ENCODE data around the gene NLN. TPM values are rescaled to one million over a fixed set of nuclear protein-coding genes. Genes with fewer than 3 reads are reported as not detected.

Gene NLN
- total RNA-seq, 2 experiments from 2014 or later: 13.9 to 14.3 TPM

- ATAC-seq (no peak), DNase-seq (no peak)
- H3K4me1 Mint-ChIP-seq (ENCODE audit: low read depth): peaks cover 15% of the 10 kb centered on the region
- ChIA-PET POLR2A (no interaction called here), CTCF (interaction anchor here (0.7 kb wide), 1 partner anchor 12 kb away, joined by 3 read pairs; no protein-coding TSS in a partner anchor)
- peaks cover 34% of the 10 kb centered on the region for H3K36me3 Mint-ChIP-seq (ENCODE audit: low read depth)
- H3K27me3 Mint-ChIP-seq (ENCODE audit: low read depth): no peaks in the 10 kb centered on the region
- no peaks in the 10 kb centered on the region for H3K9me3 Mint-ChIP-seq (ENCODE audit: insufficient read depth)
- H3K27ac Mint-ChIP-seq: no peak overlapping the region
- no peak overlapping the region for H3K4me3 Mint-ChIP-seq
Measured at GRCh38 chr5:65815161-65815560, 93.2 kb downstream of the NLN start.

DNA sequence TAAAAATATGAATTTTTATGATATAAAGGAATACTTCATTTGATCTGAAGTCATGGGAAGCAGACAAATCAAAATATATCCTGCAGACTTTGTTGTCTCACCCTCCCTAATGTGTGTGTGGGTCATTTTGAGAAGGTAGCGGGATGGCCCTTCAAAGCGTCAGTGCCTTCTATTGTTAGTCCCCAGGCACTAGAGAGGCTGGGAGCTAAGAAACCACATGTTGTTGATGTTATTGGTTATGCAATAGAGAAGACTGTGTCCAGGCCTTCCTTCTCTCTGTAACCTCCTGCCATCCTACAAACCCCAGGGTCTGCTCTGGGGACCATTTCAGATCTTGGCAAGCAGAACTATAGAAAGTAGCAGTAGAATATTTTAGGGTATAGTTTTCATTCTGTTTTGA lies 94.7 kb downstream of the NLN start:
- ATAC-seq (no peak), DNase-seq (no peak)
- POLR2A ChIA-PET: no interaction called here
- Mint-ChIP-seq H3K4me3 (no peak overlapping the region), H3K27ac (no peak overlapping the region), H3K27me3 (ENCODE audit: low read depth) (no peaks in the 10 kb centered on the region), H3K9me3 (ENCODE audit: insufficient read depth) (no peaks in the 10 kb centered on the region), H3K4me1 (ENCODE audit: low read depth) (peaks cover 19% of the 10 kb centered on the region), H3K36me3 (ENCODE audit: low read depth) (peaks cover 27% of the 10 kb centered on the region)
- CTCF ChIA-PET: interaction anchor here (1.2 kb wide), 1 partner anchor 11 kb away, joined by 3 read pairs; no protein-coding TSS in a partner anchor

- Mint-ChIP-seq H3K4me3 (no peak overlapping the region), H3K4me1 (ENCODE audit: low read depth) (peaks cover 14% of the 10 kb centered on the region), H3K9me3 (ENCODE audit: insufficient read depth) (no peaks in the 10 kb centered on the region), H3K36me3 (ENCODE audit: low read depth) (peaks cover 23% of the 10 kb centered on the region), H3K27me3 (ENCODE audit: low read depth) (no peaks in the 10 kb centered on the region), H3K27ac (no peak overlapping the region)
- ChIA-PET POLR2A (no interaction called here), CTCF (no interaction called here)
- DNase-seq (no peak), ATAC-seq (no peak)
Measured at GRCh38 chr5:65817931-65818330, 95.9 kb downstream of the NLN start.

- Mint-ChIP-seq H3K9me3 (ENCODE audit: insufficient read depth) (no peaks in the 10 kb centered on the region), H3K27ac (no peak overlapping the region), H3K4me3 (no peak overlapping the region), H3K27me3 (ENCODE audit: low read depth) (no peaks in the 10 kb centered on the region), H3K36me3 (ENCODE audit: low read depth) (peaks cover 23% of the 10 kb centered on the region), H3K4me1 (ENCODE audit: low read depth) (peaks cover 10% of the 10 kb centered on the region)
- DNase-seq (no peak), ATAC-seq (no peak)
- ChIA-PET POLR2A (no interaction called here), CTCF (interaction anchor here (0.8 kb wide), 1 partner anchor 234 kb away, joined by 4 read pairs; no protein-coding TSS in a partner anchor)
Measured at GRCh38 chr5:65818592-65818991, 96.6 kb downstream of the NLN start.

- Mint-ChIP-seq H3K27me3 (ENCODE audit: low read depth) (no peaks in the 10 kb centered on the region), H3K4me3 (no peak overlapping the region), H3K27ac (peak overlapping the region; percentile 39), H3K4me1 (ENCODE audit: low read depth) (peaks cover 12% of the 10 kb centered on the region), H3K36me3 (ENCODE audit: low read depth) (peaks cover 19% of the 10 kb centered on the region), H3K9me3 (ENCODE audit: insufficient read depth) (no peaks in the 10 kb centered on the region)
- ChIA-PET CTCF (interaction anchor here (0.8 kb wide), 1 partner anchor 233 kb away, joined by 4 read pairs; no protein-coding TSS in a partner anchor), POLR2A (interaction anchor here (0.6 kb wide), 1 partner anchor 58 kb away, joined by 3 read pairs; no protein-coding TSS in a partner anchor)
- no peak for ATAC-seq
- no peak for DNase-seq
Measured at GRCh38 chr5:65819215-65819904, 97.4 kb downstream of the NLN start.

- CTCF ChIA-PET: interaction anchor here (0.6 kb wide), 2 partner anchors 753 to 994 kb away, joined by 3 read pairs; no protein-coding TSS in a partner anchor
- DNase-seq (no peak), ATAC-seq (no peak)
- peaks cover 20% of the 10 kb centered on the region for H3K36me3 Mint-ChIP-seq (ENCODE audit: low read depth)
- H3K27me3 Mint-ChIP-seq (ENCODE audit: low read depth): no peaks in the 10 kb centered on the region
- peak overlapping the region; percentile 39 for H3K27ac Mint-ChIP-seq
- no peak overlapping the region for H3K4me3 Mint-ChIP-seq
- peaks cover 15% of the 10 kb centered on the region for H3K4me1 Mint-ChIP-seq (ENCODE audit: low read depth)
- POLR2A ChIA-PET: interaction anchor here (0.7 kb wide), 1 partner anchor 345 kb away, joined by 5 read pairs; no protein-coding TSS in a partner anchor
- no peaks in the 10 kb centered on the region for H3K9me3 Mint-ChIP-seq (ENCODE audit: insufficient read depth)
Measured at GRCh38 chr5:65819905-65820240, 97.9 kb downstream of the NLN start.

DNA sequence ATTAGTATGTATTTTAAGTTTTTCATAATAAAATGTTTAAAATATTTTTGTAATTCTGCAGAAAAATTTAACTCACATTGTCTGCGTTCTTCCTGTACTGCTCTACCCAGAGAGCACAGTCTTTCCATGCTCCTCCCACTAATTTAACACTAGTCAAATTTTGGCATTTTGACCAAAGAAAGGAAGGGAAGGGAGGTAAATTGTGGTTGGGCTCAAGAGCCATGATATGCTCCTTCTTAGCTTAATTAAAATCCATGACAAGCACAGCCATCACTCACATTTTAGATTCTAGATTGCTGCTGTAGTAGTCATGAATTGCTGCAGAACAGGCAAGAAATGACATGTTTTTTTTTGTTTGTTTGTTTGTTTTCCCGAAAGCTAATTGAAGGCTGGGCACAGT lies 98.4 kb downstream of the NLN start:
- no peak for ATAC-seq
- H3K4me3 Mint-ChIP-seq: no peak overlapping the region
- ChIA-PET CTCF (interaction anchor here (0.6 kb wide), 2 partner anchors 752 to 994 kb away, joined by 3 read pairs; no protein-coding TSS in a partner anchor), POLR2A (interaction anchor here (0.7 kb wide), 1 partner anchor 344 kb away, joined by 5 read pairs; no protein-coding TSS in a partner anchor)
- no peak overlapping the region for H3K27ac Mint-ChIP-seq
- no peak for DNase-seq
- no peaks in the 10 kb centered on the region for H3K9me3 Mint-ChIP-seq (ENCODE audit: insufficient read depth)
- peaks cover 18% of the 10 kb centered on the region for H3K36me3 Mint-ChIP-seq (ENCODE audit: low read depth)
- peaks cover 19% of the 10 kb centered on the region for H3K4me1 Mint-ChIP-seq (ENCODE audit: low read depth)
- no peaks in the 10 kb centered on the region for H3K27me3 Mint-ChIP-seq (ENCODE audit: low read depth)

- DNase-seq: no peak
- Mint-ChIP-seq H3K27me3 (ENCODE audit: low read depth) (no peaks in the 10 kb centered on the region), H3K9me3 (ENCODE audit: insufficient read depth) (no peaks in the 10 kb centered on the region), H3K4me3 (no peak overlapping the region), H3K27ac (no peak overlapping the region), H3K4me1 (ENCODE audit: low read depth) (peaks cover 31% of the 10 kb centered on the region), H3K36me3 (ENCODE audit: low read depth) (peaks cover 11% of the 10 kb centered on the region)
- no peak for ATAC-seq
- ChIA-PET CTCF (no interaction called here), POLR2A (no interaction called here)
Measured at GRCh38 chr5:65821966-65822365, 100.0 kb downstream of the NLN start.

GRCh38 chr5:65822710-65823109 lies 100.7 kb downstream of the NLN start:
- DNase-seq: no peak
- CTCF ChIA-PET: no interaction called here
- Mint-ChIP-seq H3K4me1 (ENCODE audit: low read depth) (peaks cover 31% of the 10 kb centered on the region), H3K27me3 (ENCODE audit: low read depth) (no peaks in the 10 kb centered on the region), H3K27ac (no peak overlapping the region), H3K4me3 (no peak overlapping the region), H3K9me3 (ENCODE audit: insufficient read depth) (no peaks in the 10 kb centered on the region), H3K36me3 (ENCODE audit: low read depth) (peaks cover 15% of the 10 kb centered on the region)
- POLR2A ChIA-PET: no interaction called here
- ATAC-seq: no peak

- Mint-ChIP-seq H3K36me3 (ENCODE audit: low read depth) (peaks cover 15% of the 10 kb centered on the region), H3K4me3 (no peak overlapping the region), H3K4me1 (ENCODE audit: low read depth) (peaks cover 31% of the 10 kb centered on the region), H3K27ac (no peak overlapping the region), H3K27me3 (ENCODE audit: low read depth) (peaks cover 3% of the 10 kb centered on the region), H3K9me3 (ENCODE audit: insufficient read depth) (no peaks in the 10 kb centered on the region)
- ChIA-PET POLR2A (no interaction called here), CTCF (no interaction called here)
- ATAC-seq (no peak), DNase-seq (no peak)
Measured at GRCh38 chr5:65823204-65823603, 101.2 kb downstream of the NLN start.

DNA sequence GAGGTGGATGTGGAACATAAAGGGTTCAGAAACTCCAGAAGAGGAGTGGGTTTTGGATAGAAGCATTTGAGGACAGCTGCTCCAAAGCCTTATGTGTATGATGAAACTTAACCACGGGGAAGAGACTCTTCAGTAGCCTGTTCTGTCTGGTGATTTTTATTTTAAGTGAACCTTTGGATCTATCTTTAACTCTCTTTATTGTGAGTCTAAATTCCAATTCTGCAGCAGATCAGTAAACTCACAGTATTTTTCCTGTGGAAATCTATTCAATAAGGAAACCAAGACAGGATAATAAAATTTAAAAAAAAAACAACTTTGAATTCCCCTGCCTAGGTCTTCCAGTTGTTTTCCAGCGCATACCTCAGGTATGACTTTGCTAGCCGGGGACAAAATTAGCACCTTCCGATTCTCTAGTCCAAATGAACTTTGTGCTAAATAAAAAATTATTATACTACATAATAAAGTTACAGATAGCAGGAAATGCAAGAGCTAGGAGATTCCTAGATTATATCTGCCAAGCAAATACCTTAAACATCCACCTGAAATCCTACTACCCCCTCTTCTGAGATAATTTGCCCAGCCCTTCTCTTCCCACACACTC lies 101.9 kb downstream of the NLN start:
- ATAC-seq: no peak
- H3K9me3 Mint-ChIP-seq (ENCODE audit: insufficient read depth): no peaks in the 10 kb centered on the region
- H3K27me3 Mint-ChIP-seq (ENCODE audit: low read depth): peaks cover 5% of the 10 kb centered on the region
- peaks cover 17% of the 10 kb centered on the region for H3K36me3 Mint-ChIP-seq (ENCODE audit: low read depth)
- no peak for DNase-seq
- no peak overlapping the region for H3K27ac Mint-ChIP-seq
- POLR2A ChIA-PET: no interaction called here
- H3K4me1 Mint-ChIP-seq (ENCODE audit: low read depth): peaks cover 31% of the 10 kb centered on the region
- H3K4me3 Mint-ChIP-seq: no peak overlapping the region
- CTCF ChIA-PET: no interaction called here
